ENCODE data around the gene PDPK1.

PDPK1 gene

DNA sequence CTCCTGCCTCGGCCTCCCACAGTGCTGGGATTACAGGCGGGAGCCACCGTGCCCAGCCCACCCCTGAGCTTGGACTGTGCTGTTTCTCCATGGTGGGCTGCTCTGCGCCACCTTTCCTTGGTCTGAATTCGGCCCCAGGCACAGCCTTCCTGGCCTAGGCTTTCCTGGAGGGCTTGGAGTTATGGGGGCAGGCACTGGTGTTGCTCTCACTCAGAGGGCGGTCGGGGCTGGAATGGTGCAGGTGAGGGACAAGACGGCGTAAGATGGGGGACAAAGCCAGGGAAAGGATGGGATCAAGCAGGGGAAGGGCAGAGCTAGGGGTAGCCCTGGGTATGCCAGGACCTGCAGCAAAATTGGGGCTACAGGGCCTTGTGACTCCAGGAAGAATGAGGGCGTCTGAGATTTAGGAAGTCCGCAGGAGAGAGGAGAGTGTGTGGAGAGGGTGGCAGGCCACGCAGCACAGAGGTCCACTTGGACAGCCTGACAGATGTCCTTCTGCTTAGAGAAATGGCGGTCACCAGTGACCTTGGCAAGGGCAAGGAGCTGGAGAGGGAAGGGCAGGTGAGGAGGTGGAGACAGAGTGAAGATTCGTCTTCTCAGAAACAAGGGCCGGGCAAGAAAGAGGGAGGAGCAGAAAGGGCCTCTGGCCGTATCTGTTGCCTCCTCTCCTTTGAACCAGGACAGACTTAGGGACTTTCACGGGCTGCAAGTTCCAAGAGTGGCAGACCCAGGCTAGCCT lies 25.7 kb upstream of the PDPK1 start:
- Histone ChIP-seq H3K4me2 (ENCODE audit: low read depth, low read length, poor library complexity, severe bottlenecking) (no peak overlapping the region), H3K4me1 (ENCODE audit: insufficient read depth, low read length, poor library complexity, severe bottlenecking) (peaks cover 12% of the 10 kb centered on the region)

DNA sequence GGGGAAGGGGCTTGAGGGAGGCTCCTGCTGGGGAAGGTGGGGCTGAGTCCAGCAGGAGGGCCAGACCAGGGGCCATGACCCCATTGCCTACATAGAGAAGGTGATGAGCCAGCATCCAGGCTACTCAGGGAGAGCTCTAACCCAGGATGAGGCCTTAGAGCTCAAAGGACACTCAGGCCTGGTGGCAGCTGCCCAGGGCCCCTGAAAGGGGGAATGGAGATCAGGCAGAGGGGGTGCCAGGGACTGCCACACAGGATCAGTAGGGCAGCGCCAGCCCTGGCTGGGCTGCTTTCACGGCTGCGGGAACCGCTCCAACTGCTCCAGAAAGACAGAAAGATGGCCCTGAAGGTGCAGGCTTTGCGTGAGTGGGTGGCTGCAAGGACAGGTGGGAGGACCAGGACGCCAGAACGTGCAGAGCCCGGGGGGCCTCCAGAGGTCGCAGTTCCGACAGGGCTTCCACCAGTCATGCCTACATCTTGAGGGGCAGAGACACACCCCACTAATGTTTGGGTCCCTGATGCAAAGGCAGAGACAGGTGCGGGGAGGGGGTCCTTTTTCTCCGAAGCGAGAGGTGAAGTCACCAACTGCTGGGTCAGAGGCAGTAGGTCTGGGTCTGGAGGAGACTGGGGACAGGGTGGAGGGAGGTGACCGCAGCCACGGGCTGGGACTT lies 25.0 kb upstream of the PDPK1 start:
- peaks cover 41% of the 10 kb centered on the region for H3K79me2 ChIP-seq (ENCODE audit: insufficient read depth, low read length)
- peaks cover 9% of the 10 kb centered on the region for H4K20me1 ChIP-seq (ENCODE audit: insufficient read depth, low read length, poor library complexity, severe bottlenecking)
- no peaks in the 10 kb centered on the region for H3K9me3 ChIP-seq (ENCODE audit: insufficient read depth, low read depth, low read length)
- no peaks in the 10 kb centered on the region for H3K27me3 ChIP-seq (ENCODE audit: insufficient read depth, low read length, poor library complexity, severe bottlenecking)
- peaks cover 12% of the 10 kb centered on the region for H3K4me1 ChIP-seq (ENCODE audit: insufficient read depth, low read length, poor library complexity, severe bottlenecking)
- no peaks in the 10 kb centered on the region for H3K36me3 ChIP-seq (ENCODE audit: insufficient read depth, low read length)
- no peak for TF ChIP-seq EZH2phosphoT487 (IDR thresholded peaks at IDR 0.05; ENCODE audit: borderline replicate concordance)
- TF ChIP-seq, protein P1, sequence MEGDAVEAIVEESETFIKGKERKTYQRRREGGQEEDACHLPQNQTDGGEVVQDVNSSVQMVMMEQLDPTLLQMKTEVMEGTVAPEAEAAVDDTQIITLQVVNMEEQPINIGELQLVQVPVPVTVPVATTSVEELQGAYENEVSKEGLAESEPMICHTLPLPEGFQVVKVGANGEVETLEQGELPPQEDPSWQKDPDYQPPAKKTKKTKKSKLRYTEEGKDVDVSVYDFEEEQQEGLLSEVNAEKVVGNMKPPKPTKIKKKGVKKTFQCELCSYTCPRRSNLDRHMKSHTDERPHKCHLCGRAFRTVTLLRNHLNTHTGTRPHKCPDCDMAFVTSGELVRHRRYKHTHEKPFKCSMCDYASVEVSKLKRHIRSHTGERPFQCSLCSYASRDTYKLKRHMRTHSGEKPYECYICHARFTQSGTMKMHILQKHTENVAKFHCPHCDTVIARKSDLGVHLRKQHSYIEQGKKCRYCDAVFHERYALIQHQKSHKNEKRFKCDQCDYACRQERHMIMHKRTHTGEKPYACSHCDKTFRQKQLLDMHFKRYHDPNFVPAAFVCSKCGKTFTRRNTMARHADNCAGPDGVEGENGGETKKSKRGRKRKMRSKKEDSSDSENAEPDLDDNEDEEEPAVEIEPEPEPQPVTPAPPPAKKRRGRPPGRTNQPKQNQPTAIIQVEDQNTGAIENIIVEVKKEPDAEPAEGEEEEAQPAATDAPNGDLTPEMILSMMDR (conservative IDR thresholded peaks at IDR 0.05; ENCODE audit: low read length) = peak; percentile 15; the same call in 1 of the 2 replicates
- peak overlapping the region; percentile 78 for H3K4me3 ChIP-seq (ENCODE audit: low read length, poor library complexity, severe bottlenecking)
- H3K9ac ChIP-seq (ENCODE audit: low read depth, low read length, poor library complexity, severe bottlenecking) = peak overlapping the region; percentile 72
- H3K9me2 ChIP-seq (replicated peaks; ENCODE audit: low read depth, low read length) = no peaks in the 10 kb centered on the region
- no peaks in the 10 kb centered on the region for H3F3A ChIP-seq (ENCODE audit: low read depth)
- H2AFZ ChIP-seq (ENCODE audit: low read length) = peak overlapping the region; percentile 67; the same call in 1 of the 2 replicates
- peak overlapping the region; percentile 79 for H3K4me2 ChIP-seq (ENCODE audit: low read depth, low read length, poor library complexity, severe bottlenecking)

More for the DNA sequence above, 25.7 kb upstream of the PDPK1 start:
- Histone ChIP-seq H3K9me3 (ENCODE audit: insufficient read depth, low read depth, low read length) (no peaks in the 10 kb centered on the region), H3K27me3 (ENCODE audit: insufficient read depth, low read length, poor library complexity, severe bottlenecking) (no peaks in the 10 kb centered on the region), H3K4me3 (ENCODE audit: low read length, poor library complexity, severe bottlenecking) (no peak overlapping the region), H3K9ac (ENCODE audit: low read depth, low read length, poor library complexity, severe bottlenecking) (no peak overlapping the region), H3K79me2 (ENCODE audit: insufficient read depth, low read length) (peaks cover 34% of the 10 kb centered on the region), H2AFZ (ENCODE audit: low read length) (no peak overlapping the region), H3K36me3 (ENCODE audit: insufficient read depth, low read length) (no peaks in the 10 kb centered on the region), H3K9me2 (replicated peaks; ENCODE audit: low read depth, low read length) (no peaks in the 10 kb centered on the region), H4K20me1 (ENCODE audit: insufficient read depth, low read length, poor library complexity, severe bottlenecking) (peaks cover 9% of the 10 kb centered on the region), H3F3A (ENCODE audit: low read depth) (no peaks in the 10 kb centered on the region)
- TF ChIP-seq, protein P1 (conservative IDR thresholded peaks at IDR 0.05; ENCODE audit: low read length) = no peak
- TF ChIP-seq EZH2phosphoT487 (IDR thresholded peaks at IDR 0.05; ENCODE audit: borderline replicate concordance) = no peak

DNA sequence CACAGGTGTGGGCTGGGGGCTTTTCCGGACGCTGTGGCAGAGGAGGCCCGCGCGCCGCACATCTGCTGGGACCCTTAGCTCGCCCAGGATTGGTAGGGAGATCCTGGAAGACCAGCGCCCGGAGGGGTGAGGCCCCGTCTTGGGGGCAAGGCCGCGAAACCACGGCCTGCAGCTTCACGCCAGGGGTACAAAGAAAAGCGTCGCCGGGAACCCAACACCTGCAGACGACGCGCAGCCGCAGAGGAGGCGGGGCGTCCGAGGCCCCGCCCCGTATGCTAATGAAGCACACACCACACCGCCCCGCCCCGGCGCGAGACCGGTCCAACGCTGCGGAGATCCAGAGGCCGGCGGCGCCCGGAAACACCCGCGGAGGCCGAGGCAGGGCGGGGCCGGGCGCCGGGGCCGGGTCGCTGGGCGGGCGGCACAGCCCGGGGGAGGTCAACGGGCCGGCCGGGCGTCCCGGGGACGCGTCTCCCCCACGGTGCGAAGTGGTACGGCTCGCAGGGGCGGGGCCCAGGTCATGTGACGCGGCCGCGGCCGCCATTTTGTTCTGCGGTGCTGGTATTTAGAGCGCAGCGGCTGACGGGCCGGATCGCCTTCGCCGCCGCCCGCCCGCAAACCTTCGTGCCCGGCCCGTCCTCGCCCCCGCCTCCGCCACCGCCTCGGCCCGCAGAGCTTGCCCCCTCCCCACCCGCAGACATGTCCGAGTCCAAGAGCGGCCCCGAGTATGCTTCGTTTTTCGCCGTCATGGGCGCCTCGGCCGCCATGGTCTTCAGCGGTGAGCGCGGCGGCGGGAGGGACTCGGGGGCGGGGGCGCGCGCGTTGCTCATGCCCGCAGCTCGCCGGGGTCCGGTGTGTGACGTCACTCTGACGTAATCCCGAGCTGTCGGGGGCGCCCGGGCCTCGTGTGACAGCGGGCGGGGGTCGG lies 24.2 kb upstream of the PDPK1 start, which contains the start of gene ATP6V0C:
Gene ATP6V0C, plus strand, starts transcription at position 548 of the 928 bp plus-strand sequence. Its CDS starts 152 bp downstream, at position 700.
- H3K4me2 ChIP-seq (ENCODE audit: low read depth, low read length, poor library complexity, severe bottlenecking) = peak within 1 kb of the TSS; percentile 94
- TF ChIP-seq, protein P1 (conservative IDR thresholded peaks at IDR 0.05; ENCODE audit: low read length) = no peak
- no peak for TF ChIP-seq EZH2phosphoT487 (IDR thresholded peaks at IDR 0.05; ENCODE audit: borderline replicate concordance)
- peak within 1 kb of the TSS; percentile 67; the same call in 1 of the 2 replicates for H2AFZ ChIP-seq (ENCODE audit: low read length)
- H3K9ac ChIP-seq (ENCODE audit: low read depth, low read length, poor library complexity, severe bottlenecking) = peak within 1 kb of the TSS; percentile 75
- H4K20me1 ChIP-seq (ENCODE audit: insufficient read depth, low read length, poor library complexity, severe bottlenecking) = peaks cover 9% of the 10 kb centered on the region
- H3F3A ChIP-seq (ENCODE audit: low read depth) = no peaks in the 10 kb centered on the region
- peaks cover 47% of the 10 kb centered on the region for H3K79me2 ChIP-seq (ENCODE audit: insufficient read depth, low read length)
- no peaks in the 10 kb centered on the region for H3K9me3 ChIP-seq (ENCODE audit: insufficient read depth, low read depth, low read length)
- H3K4me1 ChIP-seq (ENCODE audit: insufficient read depth, low read length, poor library complexity, severe bottlenecking) = peaks cover 12% of the 10 kb centered on the region
- no peaks in the 10 kb centered on the region for H3K36me3 ChIP-seq (ENCODE audit: insufficient read depth, low read length)
- no peaks in the 10 kb centered on the region for H3K9me2 ChIP-seq (replicated peaks; ENCODE audit: low read depth, low read length)
- H3K27me3 ChIP-seq (ENCODE audit: insufficient read depth, low read length, poor library complexity, severe bottlenecking) = no peaks in the 10 kb centered on the region
- peak within 1 kb of the TSS; percentile 78 for H3K4me3 ChIP-seq (ENCODE audit: low read length, poor library complexity, severe bottlenecking)

All from Loucy (cell line).